GM23248 (cell line): ENCODE results near the gene CCNG2.

ENCODE experiments used
- EZH2 ChIP-seq: fragments of 200-600 bp; sonication (generic); IDR thresholded peaks from 2 replicates; pipeline ENCODE4 v1.6.1; 2018; ENCODE audit warnings: antibody characterized with exemption, mild to moderate bottlenecking; ENCODE audit not compliant: insufficient read depth, poor library complexity, severe bottlenecking
- EZH2phosphoT487 ChIP-seq: fragments of 200-600 bp; sonication (generic); IDR thresholded peaks from 2 replicates; pipeline ENCODE4 v1.6.1; 2018; ENCODE audit warnings: antibody characterized with exemption, moderate library complexity, mild to moderate bottlenecking, low read depth; ENCODE audit not compliant: insufficient read depth

DNA sequence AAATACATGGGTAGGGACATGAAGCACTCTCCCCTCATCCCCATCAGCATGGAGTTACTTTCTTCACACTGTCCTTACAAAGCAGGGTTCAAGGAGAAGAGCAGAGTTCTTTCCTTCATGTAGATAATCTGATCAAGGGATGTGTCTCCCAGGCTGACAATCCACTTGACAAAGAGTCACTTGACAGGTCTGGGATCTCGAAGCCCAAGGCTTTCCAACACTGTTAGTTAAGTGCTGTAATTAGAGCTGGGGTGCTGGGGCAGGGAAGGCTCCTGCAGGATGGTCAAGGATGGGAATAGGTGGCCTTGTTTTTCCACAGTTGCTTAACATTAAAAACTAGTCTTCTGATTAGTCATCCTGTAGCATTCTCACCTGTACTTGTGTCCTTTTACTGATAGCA is 38.0 kb downstream of the CCNG2 start:
- TF ChIP-seq EZH2: no peak
- TF ChIP-seq EZH2phosphoT487: no peak
